HG03571 (cell line): ENCODE measurements around the gene ALK.

Experiments used
- ATAC-seq: cut with Tn5 transposase; IDR thresholded peaks from one replicate; pipeline ENCODE4 v1.9.1; 2021; ENCODE audit not compliant: unreplicated experiment

ALK gene

DNA sequence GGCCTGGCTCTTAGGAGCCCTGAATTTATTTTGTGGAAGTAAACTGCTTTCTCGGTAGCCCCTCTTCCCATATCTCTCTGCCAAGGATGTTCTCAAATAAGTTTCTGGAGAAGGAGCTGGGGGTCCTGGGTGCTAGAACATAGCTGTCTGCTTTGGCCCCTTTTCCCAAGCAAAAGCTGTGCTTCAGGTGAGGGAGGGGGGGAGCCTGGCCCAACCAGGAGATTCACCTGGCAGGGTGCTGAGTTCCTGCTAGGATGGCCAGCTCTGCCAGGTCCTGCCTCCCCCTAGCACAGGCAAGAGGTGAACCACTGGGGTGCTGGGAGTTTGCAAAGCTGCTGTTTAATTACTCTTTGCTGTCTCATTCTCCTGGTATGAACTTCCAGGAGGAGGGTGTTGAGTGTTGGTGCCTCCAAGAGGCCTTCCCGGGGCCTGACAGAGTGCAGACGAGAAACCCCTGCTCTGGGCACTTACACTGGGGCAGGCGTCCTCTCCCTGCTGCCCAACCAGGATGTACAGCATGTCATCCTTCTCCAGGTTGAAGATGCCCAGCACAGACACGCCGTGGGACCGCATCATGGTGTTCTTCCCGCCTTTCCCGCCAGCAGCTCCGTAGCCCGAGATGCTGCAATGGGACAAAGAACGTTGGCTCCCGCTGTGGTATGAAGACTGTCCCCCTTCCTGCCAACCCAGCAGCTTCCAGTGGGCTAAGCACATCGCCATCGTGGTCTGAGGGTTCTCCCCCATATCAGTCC, 682.0 kb downstream of the ALK start:
- no peak for ATAC-seq

GRCh38 chr2:29238497-29238896, 682.9 kb downstream of the ALK start:
- no peak for ATAC-seq

- no peak for ATAC-seq
These were observed 685.3 kb downstream of the ALK start for GRCh38 chr2:29236074-29236473.

- ATAC-seq, result no peak
These were observed 686.0 kb downstream of the ALK start for GRCh38 chr2:29235411-29235810.

DNA sequence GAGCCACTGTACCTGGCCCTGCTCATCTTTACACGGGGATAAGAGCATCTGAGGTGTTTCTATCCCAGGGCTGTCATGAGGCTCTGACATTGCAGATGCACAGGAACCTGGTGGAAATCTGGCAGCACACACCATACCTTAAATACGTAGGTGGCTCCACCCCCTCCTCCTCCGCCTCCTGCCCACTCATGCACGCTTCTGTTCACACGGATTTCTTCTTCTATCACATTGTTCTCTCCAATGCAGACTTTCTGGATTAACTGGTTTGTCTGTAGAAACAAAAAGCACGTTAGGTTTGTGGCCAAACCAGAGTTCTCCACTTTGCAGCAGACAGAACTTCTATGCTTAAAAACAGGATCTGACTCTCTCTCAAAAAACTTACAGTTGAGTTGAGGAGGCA, 688.0 kb downstream of the ALK start:
- no peak for ATAC-seq

DNA sequence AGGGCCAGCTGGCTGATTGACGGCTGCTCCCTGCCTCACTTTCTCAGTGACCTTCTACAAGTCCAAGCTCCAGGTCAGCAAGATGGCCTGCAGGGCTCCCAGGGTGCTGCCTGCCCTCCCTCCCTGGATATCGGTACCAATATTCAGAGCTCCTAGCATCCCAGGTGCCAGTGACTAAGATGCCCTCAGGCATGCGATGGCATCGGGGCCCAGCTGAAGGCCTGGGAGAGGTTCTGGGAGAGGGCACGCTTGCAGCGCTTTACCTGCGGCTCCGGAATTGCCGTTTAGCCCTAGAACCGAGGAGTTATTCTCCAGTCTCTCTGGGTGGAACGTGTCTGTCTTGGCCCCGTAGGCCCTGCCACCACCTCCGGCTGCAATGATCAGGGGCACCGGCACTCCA, 689.3 kb downstream of the ALK start:
- no peak for ATAC-seq

GRCh38 chr2:29229640-29230039, 691.7 kb downstream of the ALK start:
- ATAC-seq, result no peak

DNA sequence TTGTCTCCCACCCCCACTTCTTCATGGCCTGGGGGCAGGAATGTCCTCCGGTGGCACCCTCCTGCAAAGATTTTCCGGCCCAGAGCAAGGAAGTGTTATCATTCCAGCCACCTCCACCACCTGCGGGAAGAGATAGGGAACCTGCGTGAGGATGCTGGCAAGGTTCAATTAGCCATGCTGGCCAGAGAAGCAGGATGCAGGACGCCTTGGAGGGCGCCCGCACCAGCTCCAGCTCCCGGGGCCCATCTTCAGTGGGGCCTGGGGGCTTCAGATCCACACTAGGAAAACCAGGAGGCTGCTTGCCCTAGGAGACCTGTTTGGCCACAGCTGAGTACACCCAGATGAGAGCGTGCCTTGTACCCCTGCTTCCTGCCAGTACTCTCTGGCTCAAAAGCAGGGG, 692.4 kb downstream of the ALK start:
- no peak for ATAC-seq

DNA sequence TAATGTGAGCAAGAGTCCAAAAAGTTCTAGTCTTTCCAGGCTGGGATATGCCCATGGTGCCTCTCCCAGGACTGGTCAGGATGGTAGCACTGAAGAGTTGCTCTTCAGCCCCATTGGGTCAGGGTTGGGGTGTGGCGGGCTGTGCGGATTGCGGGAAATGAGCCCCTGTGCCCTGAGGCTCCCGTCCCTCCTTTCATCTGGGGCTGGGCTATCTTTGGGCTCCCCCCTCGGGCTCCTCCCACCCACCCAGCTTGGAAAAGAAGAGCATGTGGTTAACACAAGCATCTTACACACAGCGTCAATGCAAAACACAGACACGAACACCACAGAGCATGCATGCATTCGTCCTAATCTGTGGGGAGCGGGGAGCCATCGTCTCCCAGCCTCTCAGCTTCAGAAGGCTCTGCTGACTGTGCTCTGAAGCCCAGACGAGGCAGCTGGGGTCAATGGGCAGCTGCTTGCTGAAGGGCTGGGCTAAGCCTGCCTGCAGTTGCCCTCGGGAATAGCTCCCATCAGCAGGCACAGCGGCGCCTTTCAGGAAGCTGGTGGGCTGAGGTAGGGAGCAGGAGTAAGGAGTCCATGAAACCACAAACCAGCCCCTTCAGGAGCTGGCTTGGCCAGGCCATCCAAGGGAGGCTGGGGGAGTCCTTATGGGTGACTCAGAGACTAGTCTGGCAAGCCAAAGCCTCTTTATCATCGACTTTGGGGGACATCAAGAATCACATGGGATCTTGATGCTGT, 693.3 kb downstream of the ALK start:
- no peak for ATAC-seq

DNA sequence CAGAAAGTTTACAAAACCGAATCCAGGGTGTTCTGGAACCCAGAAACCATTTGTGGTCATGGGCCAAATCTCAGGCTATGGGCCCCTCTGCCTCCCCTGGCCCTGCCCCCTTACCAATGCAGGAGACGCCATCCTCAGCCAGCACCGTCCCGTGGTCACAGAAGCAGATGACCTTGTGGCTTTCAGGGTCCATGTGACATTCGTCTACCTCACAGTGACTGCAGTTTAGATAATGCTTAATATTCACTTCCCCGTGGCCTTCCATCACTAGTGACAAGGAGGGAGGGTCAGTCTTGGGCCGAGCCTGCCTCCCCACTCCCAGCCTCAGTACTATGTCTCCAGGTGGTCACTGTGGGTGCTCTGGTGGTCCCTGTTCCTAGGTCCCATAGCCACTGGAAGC, 694.6 kb downstream of the ALK start:
- no peak for ATAC-seq

DNA sequence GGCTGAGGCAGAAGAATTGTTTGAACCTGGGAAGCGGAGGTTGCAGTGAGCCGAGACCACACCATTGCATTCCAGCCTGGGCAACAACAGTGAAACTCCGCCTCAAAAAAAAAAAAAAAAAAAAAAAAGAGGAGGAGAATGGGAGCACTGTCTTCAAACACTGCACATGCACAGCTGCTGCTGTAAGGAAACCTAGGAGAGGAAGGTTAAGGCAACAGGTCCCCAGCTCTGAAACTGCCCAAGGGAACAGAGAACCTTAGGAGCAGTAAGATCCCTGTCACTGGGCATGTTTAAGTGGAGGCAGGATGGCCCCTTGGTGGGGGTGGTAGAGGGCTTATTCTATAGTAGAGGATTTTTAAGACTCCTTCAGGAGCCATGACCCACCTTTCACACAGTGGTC, 695.0 kb downstream of the ALK start:
- no peak for ATAC-seq

- ATAC-seq, result no peak
These were observed 695.6 kb downstream of the ALK start for GRCh38 chr2:29225814-29226213.

- ATAC-seq, result no peak
These were observed 696.5 kb downstream of the ALK start for GRCh38 chr2:29224693-29225551.

GRCh38 chr2:29223851-29224692, 697.3 kb downstream of the ALK start:
- ATAC-seq, result no peak

DNA sequence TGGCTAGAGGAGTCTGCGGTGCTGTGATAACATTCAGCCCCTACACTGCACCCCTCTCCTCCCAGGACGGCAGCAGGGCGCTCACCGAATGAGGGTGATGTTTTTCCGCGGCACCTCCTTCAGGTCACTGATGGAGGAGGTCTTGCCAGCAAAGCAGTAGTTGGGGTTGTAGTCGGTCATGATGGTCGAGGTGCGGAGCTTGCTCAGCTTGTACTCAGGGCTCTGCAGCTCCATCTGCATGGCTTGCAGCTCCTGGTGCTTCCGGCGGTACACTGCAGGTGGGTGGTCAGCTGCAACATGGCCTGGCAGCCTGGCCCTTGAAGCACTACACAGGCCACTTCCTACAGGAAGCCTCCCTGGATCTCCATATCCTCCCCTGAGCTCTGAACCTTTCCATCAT, 698.1 kb downstream of the ALK start:
- ATAC-seq, result no peak

DNA sequence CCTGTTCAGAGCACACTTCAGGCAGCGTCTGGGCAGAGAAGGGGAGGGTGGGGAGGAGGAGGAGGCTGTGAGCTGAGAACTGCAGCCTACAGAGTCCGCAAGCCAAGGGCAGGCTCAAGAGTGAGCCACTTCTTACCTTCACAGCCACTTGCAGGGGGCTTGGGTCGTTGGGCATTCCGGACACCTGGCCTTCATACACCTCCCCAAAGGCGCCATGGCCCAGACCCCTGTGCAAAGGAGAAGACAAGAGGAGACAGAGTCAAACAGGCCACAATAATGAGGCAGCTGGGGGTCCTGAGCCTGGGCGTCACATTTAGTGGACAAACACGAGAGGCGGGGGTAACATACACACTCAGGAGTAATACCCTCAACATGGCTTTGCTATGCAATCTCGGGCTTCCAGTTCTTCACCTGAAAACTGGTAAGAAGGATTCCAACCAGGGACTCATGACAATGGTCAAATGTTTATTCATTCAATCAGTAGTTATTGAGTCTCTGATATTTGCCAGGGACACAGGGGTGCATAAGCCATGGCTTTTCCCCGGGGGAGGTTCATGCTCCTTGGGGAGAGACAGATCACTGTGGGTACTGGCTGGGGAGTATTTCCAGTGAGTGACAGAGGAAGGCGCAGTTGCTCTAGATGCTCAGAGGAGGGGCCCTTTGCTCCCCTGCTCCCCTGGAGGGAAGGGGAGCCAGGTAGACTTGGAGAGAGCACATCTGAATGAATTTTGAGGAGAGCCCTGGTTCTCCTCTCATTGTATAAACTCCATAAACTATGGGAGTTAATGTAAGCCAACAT, 698.8 kb downstream of the ALK start:
- ATAC-seq, result no peak

- ATAC-seq, result no peak
These were observed 700.7 kb downstream of the ALK start for GRCh38 chr2:29220506-29221270.

GRCh38 chr2:29219374-29219773, 702.0 kb downstream of the ALK start:
- no peak for ATAC-seq

GRCh38 chr2:29218550-29219125, 702.7 kb downstream of the ALK start:
- ATAC-seq, result no peak
